H9 (cell line): Measurements from ENCODE around the gene TMEM250. TPM values are rescaled to one million over a fixed set of nuclear protein-coding genes. Genes with fewer than 3 reads are reported as not detected.

Experiments used
- DNase-seq: peaks from one replicate; pipeline ENCODE4 v3.0.0-alpha.2; 2017
- H2AFZ ChIP-seq: one replicate; pipeline ENCODE4 v1.6.1; 2013; ENCODE audit warnings: mild to moderate bottlenecking, low read length, control low read depth, moderate library complexity
- H2AK5ac ChIP-seq: 2 replicates; pipeline ENCODE4 v1.6.1; 2013; ENCODE audit warnings: low read length, control low read depth, mixed read lengths; ENCODE audit not compliant: insufficient read length
- H2BK120ac ChIP-seq: one replicate; pipeline ENCODE4 v1.6.1; 2013; ENCODE audit warnings: low read depth, mild to moderate bottlenecking, low read length, control low read depth, inconsistent platforms; ENCODE audit not compliant: poor library complexity, severe bottlenecking
- H2BK12ac ChIP-seq: 2 replicates; pipeline ENCODE4 v1.6.1; 2013; ENCODE audit warnings: low read length, control low read depth, mixed read lengths, low read depth; ENCODE audit not compliant: insufficient read length
- H2BK15ac ChIP-seq: 2 replicates; pipeline ENCODE4 v1.6.1; 2013; ENCODE audit warnings: low read depth, low read length, control low read depth
- H2BK20ac ChIP-seq: one replicate; pipeline ENCODE4 v1.6.1; 2013; ENCODE audit warnings: low read depth, mild to moderate bottlenecking, low read length, control low read depth, inconsistent platforms; ENCODE audit not compliant: poor library complexity, severe bottlenecking
- H2BK5ac ChIP-seq: 2 replicates; pipeline ENCODE4 v1.6.1; 2013; ENCODE audit warnings: low read length, control low read depth, mixed read lengths; ENCODE audit not compliant: insufficient read length
- H3K14ac ChIP-seq: 2 replicates; pipeline ENCODE4 v1.6.1; 2013; ENCODE audit warnings: low read length, control low read depth; ENCODE audit not compliant: insufficient read depth
- H3K18ac ChIP-seq: 2 replicates; pipeline ENCODE4 v1.6.1; 2013; ENCODE audit warnings: low read depth, mild to moderate bottlenecking, mixed read lengths, low read length, control low read depth; ENCODE audit not compliant: insufficient read length
- H3K23ac ChIP-seq: 2 replicates; pipeline ENCODE4 v1.6.1; 2013; ENCODE audit warnings: low read length, control low read depth, mixed read lengths, low read depth; ENCODE audit not compliant: insufficient read length
- H3K23me2 ChIP-seq: 2 replicates; pipeline ENCODE4 v1.6.1; 2013; ENCODE audit warnings: low read depth, mild to moderate bottlenecking, mixed read lengths, low read length, control low read depth; ENCODE audit not compliant: insufficient read length, poor library complexity, severe bottlenecking
- H3K27ac ChIP-seq: 2 replicates; pipeline ENCODE4 v1.5.1; 2013; ENCODE audit warnings: low read length, control low read depth, mixed read lengths, low read depth; ENCODE audit not compliant: insufficient read length
- H3K27me3 ChIP-seq: 2 replicates; pipeline ENCODE4 v1.6.1; 2013; ENCODE audit warnings: low read length, control low read depth, inconsistent platforms; ENCODE audit not compliant: insufficient read depth
- H3K4ac ChIP-seq: 2 replicates; pipeline ENCODE4 v1.6.1; 2013; ENCODE audit warnings: low read depth, mild to moderate bottlenecking, control low read depth, inconsistent platforms, low read length, moderate library complexity
- H3K4me1 ChIP-seq: 2 replicates; pipeline ENCODE4 v1.6.1; 2013; ENCODE audit warnings: low read length, control low read depth, inconsistent platforms; ENCODE audit not compliant: insufficient read depth
- H3K4me2 ChIP-seq: 2 replicates; pipeline ENCODE4 v1.6.1; 2013; ENCODE audit warnings: low read length, control low read depth, mixed read lengths; ENCODE audit not compliant: insufficient read length, insufficient read depth
- H3K56ac ChIP-seq: 2 replicates; pipeline ENCODE4 v1.6.1; 2013; ENCODE audit warnings: low read depth, mild to moderate bottlenecking, mixed read lengths, low read length, control low read depth; ENCODE audit not compliant: insufficient read length
- H3K79me1 ChIP-seq: 2 replicates; pipeline ENCODE4 v1.6.1; 2013; ENCODE audit warnings: low read depth, mild to moderate bottlenecking, moderate library complexity, low read length, control low read depth, inconsistent platforms; ENCODE audit not compliant: insufficient read depth, poor library complexity, severe bottlenecking
- H3K79me2 ChIP-seq: 2 replicates; pipeline ENCODE4 v1.6.1; 2013; ENCODE audit warnings: low read length, control low read depth, inconsistent platforms; ENCODE audit not compliant: insufficient read depth
- H3K9ac ChIP-seq: 2 replicates; pipeline ENCODE4 v1.6.1; 2013; ENCODE audit warnings: low read length, control low read depth, mixed read lengths; ENCODE audit not compliant: insufficient read length; ENCODE audit errors: extremely low read depth
- H3K9me3 ChIP-seq: one replicate; pipeline ENCODE4 v1.6.1; 2013; ENCODE audit warnings: low read depth, low read length, inconsistent platforms; ENCODE audit not compliant: control insufficient read depth
- H3T11ph ChIP-seq: one replicate; pipeline ENCODE4 v1.6.1; 2013; ENCODE audit warnings: mild to moderate bottlenecking, low read length, control low read depth, inconsistent platforms
- H4K20me1 ChIP-seq: one replicate; pipeline ENCODE4 v1.6.1; 2013; ENCODE audit not compliant: control insufficient read depth, insufficient read length, insufficient read depth
- H4K5ac ChIP-seq: 2 replicates; pipeline ENCODE4 v1.6.1; 2013; ENCODE audit warnings: low read depth, mild to moderate bottlenecking, mixed read lengths, low read length, control low read depth; ENCODE audit not compliant: insufficient read length
- H4K8ac ChIP-seq: replicated peaks from 2 replicates; pipeline ENCODE4 v1.6.1; 2013; ENCODE audit warnings: low read length, control low read depth, mixed read lengths, low read depth; ENCODE audit not compliant: insufficient read length
- H4K91ac ChIP-seq: 2 replicates; pipeline ENCODE4 v1.6.1; 2013; ENCODE audit warnings: low read depth, mild to moderate bottlenecking, moderate library complexity, mixed read lengths, low read length, control low read depth; ENCODE audit not compliant: insufficient read length
- H3K27ac Mint-ChIP-seq, 3 experiments: 2 replicates in 2 of 3; 3 replicates in 1 of 3; pipeline ENCODE4 v1.8.0; 2020 to 2021; ENCODE audit warnings: mixed read lengths in 3 of 3, mild to moderate bottlenecking in 1 of 3, moderate library complexity in 1 of 3
- H3K27me3 Mint-ChIP-seq: 2 replicates; pipeline ENCODE4 v1.8.0; 2021; ENCODE audit warnings: low read depth, mild to moderate bottlenecking, moderate library complexity, mixed read lengths
- H3K36me3 Mint-ChIP-seq, 3 experiments: 2 replicates in 2 of 3; 3 replicates in 1 of 3; pipeline ENCODE4 v1.8.0; 2020 to 2021; ENCODE audit warnings: low read depth in 3 of 3, mixed read lengths in 3 of 3; ENCODE audit not compliant: insufficient read depth in 1 of 3
- H3K4me1 Mint-ChIP-seq, 2 experiments: 2 replicates each; pipeline ENCODE4 v1.8.0; 2020; ENCODE audit warnings: mixed read lengths in 2 of 2
- H3K4me3 Mint-ChIP-seq, 2 experiments: 2 replicates in 1 of 2; 3 replicates in 1 of 2; pipeline ENCODE4 v1.8.0; 2020 to 2021; ENCODE audit warnings: mild to moderate bottlenecking in 2 of 2, mixed read lengths in 2 of 2, moderate library complexity in 1 of 2
- H3K9me3 Mint-ChIP-seq, 2 experiments: 2 replicates in 1 of 2; 3 replicates in 1 of 2; pipeline ENCODE4 v1.8.0; 2020; ENCODE audit warnings: mild to moderate bottlenecking in 2 of 2, mixed read lengths in 2 of 2, moderate library complexity in 1 of 2
- CTCF ChIP-seq: fragments of 200-600 bp; sonication (generic); conservative IDR thresholded peaks from 3 replicates; pipeline ENCODE4 v1.8.0; 2021; ENCODE audit warnings: antibody characterized with exemption, mild to moderate bottlenecking
- WGBS: extraction: QIAGEN DNeasy Blood & Tissue Kit; methylation state at CpG from one replicate; pipeline ENCODE4 v1.1.7; 2013; ENCODE audit warnings: missing lambda C conversion rate, low lambda C conversion rate, mixed read lengths; ENCODE audit not compliant: insufficient read length; ENCODE audit errors: extremely low coverage; 5-methylcytosine and 5-hydroxymethylcytosine counted together
- total RNA-seq: library from RNA; stranded (reverse); gene quantifications from 2 replicates; pipeline ENCODE4 v1.2.1, GENCODE V29; 2021

Gene TMEM250
- total RNA-seq, 1 experiment from 2014 or later: 48.1 TPM

- Histone ChIP-seq H3K23me2 (peaks cover 4% of the 10 kb centered on the region), H3K56ac (no peak overlapping the region), H2BK5ac (no peak overlapping the region), H4K20me1 (peaks cover 6% of the 10 kb centered on the region), H3K4me1 (no peaks in the 10 kb centered on the region), H3K79me2 (no peaks in the 10 kb centered on the region; the same call in 1 of the 2 replicates), H3K14ac (no peak overlapping the region), H3K27me3 (peaks cover 3% of the 10 kb centered on the region; the same call in 1 of the 2 replicates), H3K18ac (no peak overlapping the region), H3K4ac (no peak overlapping the region), H2BK12ac (no peak overlapping the region), H2BK20ac (no peak overlapping the region), H3T11ph (no peak overlapping the region), H3K79me1 (no peaks in the 10 kb centered on the region), H2AK5ac (no peak overlapping the region), H3K4me2 (peak overlapping the region; percentile 55), H3K27ac (no peak overlapping the region), H4K91ac (no peak overlapping the region), H2BK15ac (no peak overlapping the region), H3K23ac (no peak overlapping the region), H2AFZ (no peak overlapping the region), H3K9ac (no peak overlapping the region), H4K5ac (no peak overlapping the region), H4K8ac (no peak overlapping the region), H3K9me3 (no peaks in the 10 kb centered on the region), H2BK120ac (no peak overlapping the region)
- H3K4me3 Mint-ChIP-seq: peak overlapping the region; percentile 60 to 77
- H3K27me3 Mint-ChIP-seq: peaks cover 34% of the 10 kb centered on the region
- no peaks in the 10 kb centered on the region for H3K36me3 Mint-ChIP-seq
- H3K4me1 Mint-ChIP-seq: peaks cover 19 to 38% of the 10 kb centered on the region in 2 experiments
- no peak overlapping the region; a peak in 1 of 7 replicates for H3K27ac Mint-ChIP-seq
- WGBS: no CpG with 5 or more reads among the region's 16 CpGs
- DNase-seq: no peak
- no peak for TF ChIP-seq CTCF
- H3K9me3 Mint-ChIP-seq: no peaks in the 10 kb centered on the region
Measured at GRCh38 chr9:136093346-136093986, 25.2 kb downstream of the TMEM250 start.
